ENCODE measurements around the gene ATL3.
"Not testable (repeated sequence)": the region's sequence is repeated elsewhere in the genome, so short reads cannot be mapped to it uniquely, and the experiment has no call there.

Gene ATL3

DNA sequence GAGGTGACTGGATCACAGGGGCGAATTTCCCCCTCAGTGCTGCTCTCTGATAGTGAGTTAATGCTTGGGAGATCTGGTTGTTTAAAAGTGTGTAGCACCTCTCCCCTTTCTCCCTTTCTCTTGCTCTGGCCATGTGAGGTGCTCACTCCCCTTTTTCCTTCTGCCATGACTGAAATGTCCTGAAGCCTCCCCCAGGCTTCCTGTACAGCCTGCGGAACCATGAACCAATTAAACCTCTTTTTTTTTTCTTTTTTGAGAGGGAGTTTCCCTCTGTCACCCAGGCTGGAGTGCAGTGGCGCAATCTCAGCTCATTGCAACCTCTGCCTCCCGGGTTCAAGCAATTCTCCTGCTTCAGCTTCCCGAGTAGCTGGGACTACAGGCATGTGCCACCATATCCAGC is 53.5 kb downstream of the ATL3 start:
- not testable (repeated sequence) for DNase-seq

DNA sequence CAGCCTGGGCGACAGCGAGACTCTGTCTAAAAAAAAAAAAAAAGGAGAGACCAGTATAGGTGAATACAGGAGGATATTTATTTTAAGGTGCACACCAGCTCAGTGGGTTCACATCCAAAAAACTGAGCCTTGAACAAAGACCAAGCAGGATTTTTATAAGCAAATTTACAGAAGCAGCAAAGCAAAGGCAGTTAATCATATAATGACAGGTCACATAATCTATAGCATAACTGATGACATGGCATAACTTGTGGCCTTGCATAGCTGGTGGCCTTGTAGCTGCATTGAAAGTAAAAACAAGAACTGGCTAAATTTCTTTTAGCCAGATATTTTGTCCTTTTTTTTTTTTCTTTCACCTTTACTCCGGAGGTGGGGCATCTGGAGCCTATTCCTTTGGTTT is 54.2 kb downstream of the ATL3 start:
- no peak for DNase-seq

- peak; percentile 67 for DNase-seq
Measured at GRCh38 chr11:63614136-63614671, 57.0 kb downstream of the ATL3 start, which contains the start of gene PLAAT3. Gene PLAAT3, minus strand, starts transcription at chr11:63614433. Its CDS starts 419 bp downstream, at chr11:63614014.

- DNase-seq = no peak
Measured at GRCh38 chr11:63613517-63614135, 57.5 kb downstream of the ATL3 start.

GRCh38 chr11:63612181-63612580 is 59.0 kb downstream of the ATL3 start:
- DNase-seq = no peak

GRCh38 chr11:63611395-63611747 is 59.8 kb downstream of the ATL3 start:
- DNase-seq = no peak

DNA sequence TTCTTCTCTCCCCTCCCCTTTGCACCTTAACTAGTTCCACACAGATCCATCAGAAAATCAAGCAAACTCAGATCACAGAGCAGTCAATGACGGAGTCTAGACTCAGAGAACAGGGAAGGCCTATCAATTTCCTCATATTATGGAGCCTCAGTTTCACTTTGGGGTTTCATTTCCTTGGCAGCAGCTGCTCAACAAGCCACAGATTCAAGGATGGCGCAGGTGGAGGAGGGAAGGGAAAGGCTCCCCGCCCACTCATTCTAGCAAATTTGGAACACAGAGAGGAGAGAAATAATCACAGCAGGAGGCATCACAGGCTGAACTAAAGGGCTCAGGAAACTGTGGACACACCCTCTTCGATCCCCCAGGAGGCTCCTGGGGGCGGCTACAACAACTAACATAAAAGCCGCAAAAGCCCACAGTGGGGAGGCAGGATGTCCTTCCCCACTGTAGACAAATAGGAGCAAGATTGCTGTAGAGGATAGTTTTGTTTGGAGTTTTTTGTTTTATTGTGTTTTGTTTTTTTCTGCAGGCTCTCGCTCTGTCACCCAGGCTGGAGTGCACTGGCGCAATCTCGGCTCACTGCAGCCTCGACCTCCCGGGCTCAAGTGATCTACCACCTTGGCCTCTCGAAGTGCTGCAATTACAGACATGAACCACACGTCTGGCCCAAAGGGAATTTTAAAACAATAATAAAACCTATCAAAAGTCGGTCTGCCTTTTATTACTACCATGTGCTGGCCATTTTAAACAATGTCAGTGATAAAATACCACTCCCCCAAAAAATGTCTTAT is 60.4 kb downstream of the ATL3 start:
- DNase-seq = no peak

- DNase-seq = no peak
Measured at GRCh38 chr11:63609971-63610580, 61.1 kb downstream of the ATL3 start.

DNA sequence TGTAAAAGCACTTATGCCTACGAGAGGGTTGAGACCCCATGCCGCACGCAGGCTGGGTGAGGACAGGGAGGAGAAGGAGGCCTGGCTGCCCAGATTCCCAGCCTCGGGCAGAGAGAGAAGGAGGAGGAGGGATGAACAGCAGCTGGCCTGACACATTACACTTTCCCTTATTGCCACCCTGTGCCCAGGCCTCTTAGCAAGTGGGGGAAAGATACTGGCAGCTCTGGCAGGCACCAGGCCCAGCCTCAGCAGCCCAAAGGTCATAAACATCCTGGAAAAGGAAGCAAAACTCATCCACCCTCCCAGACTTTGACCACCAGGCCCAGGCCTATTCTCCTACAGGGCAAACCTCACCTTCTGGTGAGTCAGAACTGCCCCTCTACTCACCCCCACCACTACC is 61.6 kb downstream of the ATL3 start:
- DNase-seq = no peak

DNA sequence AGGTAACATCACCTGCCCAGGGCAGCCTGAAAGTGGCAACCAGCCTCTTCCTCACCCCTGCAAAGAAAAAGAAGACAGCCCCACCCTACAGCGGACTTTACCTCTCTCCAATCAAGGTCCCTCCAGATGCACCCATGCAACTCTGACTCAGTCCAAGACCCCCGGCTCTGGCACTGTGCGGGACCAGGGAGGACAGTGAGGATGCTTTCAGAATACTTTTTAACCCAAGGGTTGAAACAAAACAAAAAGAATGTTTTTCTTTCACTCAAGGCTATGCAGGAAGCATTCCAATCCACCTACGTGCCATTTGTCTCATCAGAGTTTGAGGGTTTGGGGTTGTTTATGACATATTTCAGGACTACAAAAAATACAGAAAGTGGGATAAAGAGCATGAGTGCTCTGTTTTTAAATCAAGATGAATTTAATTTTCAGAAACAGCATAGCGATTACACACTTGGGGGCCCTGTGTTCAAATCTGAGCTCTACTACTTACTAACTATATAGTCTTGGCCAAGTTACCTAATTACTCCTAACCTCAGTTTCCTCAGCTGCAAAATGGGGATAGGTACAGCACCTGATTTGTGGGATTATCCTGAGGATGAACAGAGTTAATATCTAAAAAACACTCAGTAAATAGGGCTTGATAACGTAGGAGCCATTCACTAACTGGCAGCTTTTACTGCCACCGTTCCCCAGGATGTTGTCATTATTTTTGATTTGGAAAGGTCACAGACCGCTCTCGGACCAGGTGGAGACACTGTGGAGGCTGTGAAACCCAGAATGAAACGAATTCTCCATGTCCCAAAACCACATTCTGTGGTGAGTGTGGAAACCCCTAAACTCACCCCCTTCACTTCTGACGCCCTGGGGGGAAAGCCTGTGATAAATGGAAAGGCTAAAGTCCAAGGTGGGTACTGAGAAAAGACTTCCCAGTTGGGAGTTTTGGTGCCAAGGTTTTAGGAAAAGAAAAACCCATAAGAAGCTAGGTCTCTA is 62.5 kb downstream of the ATL3 start:
- DNase-seq = no peak

DNA sequence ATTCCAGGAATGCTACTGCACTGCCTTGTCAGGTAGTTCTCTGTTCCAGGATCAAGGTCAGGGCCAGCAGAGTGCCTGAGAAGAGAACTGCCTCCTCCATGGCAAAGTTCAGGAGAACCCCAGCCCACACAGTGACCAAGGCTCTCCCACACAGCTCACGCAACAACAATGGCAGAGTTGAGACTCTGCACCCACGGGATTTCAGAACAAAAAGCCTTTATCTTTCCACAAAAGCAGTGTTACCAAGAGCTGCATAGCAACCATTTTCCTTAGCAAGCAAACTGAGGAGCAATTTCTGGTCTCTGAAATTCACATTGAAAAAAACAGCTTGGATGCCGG is 68.0 kb downstream of the ATL3 start:
- DNase-seq = no peak

GRCh38 chr11:63602290-63603179 is 68.6 kb downstream of the ATL3 start:
- DNase-seq = not testable (repeated sequence)

DNA sequence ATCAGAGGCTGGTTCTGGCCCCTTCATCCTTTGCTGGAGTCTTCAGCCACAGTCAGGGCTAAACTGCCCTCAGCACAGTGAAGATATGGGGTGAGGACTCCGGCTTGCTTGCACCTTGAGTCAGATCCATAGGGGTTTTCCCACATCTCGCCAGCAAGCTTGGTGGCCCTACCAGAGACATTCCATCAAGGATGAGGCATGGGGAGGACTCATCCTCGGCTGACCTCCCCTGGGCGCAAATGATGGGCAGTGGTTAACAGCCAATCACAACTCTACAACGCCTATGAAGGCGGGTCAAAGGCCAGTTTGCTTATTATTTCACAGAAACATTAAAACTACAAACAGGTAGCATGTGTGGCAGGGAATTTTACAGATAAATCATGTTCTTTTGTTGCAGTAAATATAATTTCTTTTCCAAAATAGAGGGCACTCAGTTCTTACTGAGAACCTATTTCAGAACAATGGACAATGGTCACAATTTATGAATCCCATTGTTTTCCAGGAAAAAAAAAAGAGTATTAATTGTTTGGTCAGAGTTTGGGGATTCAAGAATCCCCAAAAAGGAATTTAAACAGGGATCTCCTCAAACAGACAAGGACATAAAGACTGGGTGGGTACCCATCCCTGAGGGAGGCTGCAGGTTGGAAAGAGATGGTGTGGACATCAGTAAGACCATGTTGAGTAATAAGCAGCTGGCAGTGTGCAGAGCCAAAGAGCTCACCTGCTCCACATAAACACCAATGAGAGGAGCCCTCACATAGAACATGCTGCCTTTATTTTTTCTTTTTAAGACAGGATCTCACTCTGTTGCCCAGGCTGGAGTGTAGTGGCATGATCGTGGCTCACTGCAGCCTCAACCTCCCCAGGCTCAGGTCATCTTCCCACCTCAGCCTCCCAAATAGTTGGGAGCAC is 71.7 kb downstream of the ATL3 start:
- no peak for DNase-seq

GRCh38 chr11:63598556-63598955 is 72.6 kb downstream of the ATL3 start:
- no peak for DNase-seq

DNA sequence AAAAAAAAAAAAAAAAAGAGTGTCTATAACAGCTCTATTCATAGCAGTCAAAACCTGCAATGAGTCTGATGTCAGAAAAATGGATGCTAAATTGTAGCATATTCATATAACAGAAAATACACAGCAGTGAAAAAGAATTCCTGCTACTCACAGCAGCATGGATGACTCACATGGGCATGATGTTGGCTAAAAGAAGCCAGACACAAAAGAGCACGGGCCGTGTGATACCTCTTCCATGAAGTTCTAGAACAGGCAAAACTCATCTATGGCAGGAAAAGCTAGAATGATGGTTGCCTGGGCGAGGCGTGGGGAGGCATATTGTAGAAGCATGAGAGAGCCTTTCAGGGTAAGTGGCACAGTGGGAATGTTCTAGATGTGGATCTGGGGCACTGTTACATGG is 75.9 kb downstream of the ATL3 start:
- DNase-seq = no peak

GRCh38 chr11:63592975-63593395 is 78.2 kb downstream of the ATL3 start:
- DNase-seq = no peak

- DNase-seq = no peak
Measured at GRCh38 chr11:63590024-63590788, 81.0 kb downstream of the ATL3 start.

DNA sequence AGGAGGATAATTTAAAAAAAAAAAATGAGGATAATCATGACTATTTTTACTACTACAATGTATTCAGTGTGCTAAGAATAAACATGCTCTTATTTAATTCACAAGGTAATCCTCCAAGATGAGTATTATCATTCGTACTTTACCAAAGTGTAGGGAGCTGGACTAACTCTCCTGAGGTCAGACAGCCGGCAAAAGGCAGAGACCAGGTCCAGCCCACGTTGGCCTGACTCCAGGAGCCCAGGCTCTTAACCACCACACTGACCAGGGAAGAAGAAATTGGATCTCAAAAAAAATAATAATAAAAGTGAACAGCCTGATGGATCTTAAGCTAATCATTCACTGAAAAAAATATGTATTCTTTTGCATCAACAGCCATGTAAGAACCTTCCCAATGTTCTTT is 82.2 kb downstream of the ATL3 start:
- DNase-seq = no peak

GRCh38 chr11:63586451-63587166 is 84.6 kb downstream of the ATL3 start:
- no peak for DNase-seq

Data from NCI-H510A (cell line).